Activated CD4-positive, alpha-beta T cell treated with anti-CD3 and anti-CD28 coated beads, Interleukin-2, amount 50 U/mL, for 1 hour (primary cell): ENCODE results near the gene CFAP97D1.

Source experiments
- DNase-seq: peaks from one replicate; pipeline ENCODE4 v3.0.0-alpha.2; 2020

The CFAP97D1 gene

DNA sequence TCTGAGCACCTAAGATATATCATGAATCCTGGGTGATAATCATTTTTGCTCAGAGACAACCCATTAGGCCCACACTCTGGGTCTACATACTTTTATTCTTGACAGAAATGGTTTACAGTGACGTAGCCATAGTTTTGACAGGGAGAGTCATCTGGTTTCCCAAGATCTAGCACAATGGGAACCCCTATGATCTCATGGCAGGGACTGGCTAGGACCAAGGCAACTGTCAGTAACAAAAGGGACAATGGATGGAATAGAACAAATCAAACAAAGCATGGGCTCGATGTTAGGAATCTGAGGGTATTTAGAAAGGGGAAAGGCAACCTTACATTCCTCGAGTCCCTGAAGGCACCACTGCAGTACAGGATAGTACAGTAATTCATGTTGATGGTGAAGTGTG is 20.5 kb downstream of the CFAP97D1 start:
- no peak for DNase-seq

DNA sequence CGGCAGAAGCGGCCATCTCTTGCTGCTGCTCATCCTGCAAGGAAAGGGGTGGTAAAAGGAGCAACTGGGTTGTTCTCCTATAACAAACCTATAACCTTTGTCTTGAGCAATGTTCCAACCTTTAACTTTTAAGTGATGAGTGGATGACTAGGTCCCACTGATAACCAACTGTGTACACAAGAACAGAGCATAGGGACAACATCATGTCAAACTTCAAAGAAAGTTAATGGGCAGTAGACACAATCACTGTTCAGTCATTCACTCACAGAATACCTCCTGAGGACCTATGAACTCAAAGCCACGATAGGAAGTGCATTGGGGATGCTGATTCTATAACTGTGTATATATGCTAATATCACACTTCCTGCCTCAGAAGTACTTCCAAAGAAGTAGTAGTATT is 21.6 kb downstream of the CFAP97D1 start:
- DNase-seq, result no peak

DNA sequence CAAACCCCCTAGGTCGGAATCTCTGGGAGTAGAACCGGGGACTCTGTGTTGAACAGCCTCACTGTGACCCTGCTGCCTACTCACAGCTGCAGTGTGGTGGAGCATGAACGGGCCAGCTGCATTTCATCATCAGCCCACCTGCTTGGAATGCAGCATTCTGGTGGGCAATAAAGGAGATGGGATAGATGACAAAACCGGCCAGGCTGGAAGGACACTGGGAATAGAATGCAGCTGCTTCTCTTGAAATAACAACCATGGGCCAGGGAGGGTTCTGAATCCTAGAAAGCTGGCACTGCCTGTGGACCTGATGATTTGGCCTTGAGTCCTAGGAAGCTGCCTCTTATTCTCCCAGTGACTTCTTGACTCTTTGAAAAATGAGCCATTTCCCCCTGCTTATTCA is 23.5 kb downstream of the CFAP97D1 start:
- DNase-seq, result no peak

DNA sequence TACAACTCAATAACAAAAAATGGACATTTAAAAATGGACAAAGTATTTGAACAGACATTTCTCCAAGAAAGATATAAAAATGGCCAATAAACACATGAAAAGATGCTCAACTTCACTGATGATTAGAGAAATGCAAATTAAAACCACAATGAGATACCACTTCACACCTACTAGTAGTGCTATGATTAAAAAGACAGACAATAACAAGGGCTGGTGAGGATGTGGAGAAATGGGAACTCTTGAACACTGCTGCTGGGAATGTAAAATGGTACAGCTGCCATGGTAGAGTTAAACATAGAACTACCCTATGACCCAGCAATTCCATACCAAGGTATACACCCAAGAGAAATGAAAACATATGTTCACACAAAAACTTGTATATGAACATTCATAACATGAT is 24.9 kb downstream of the CFAP97D1 start:
- no peak for DNase-seq

DNA sequence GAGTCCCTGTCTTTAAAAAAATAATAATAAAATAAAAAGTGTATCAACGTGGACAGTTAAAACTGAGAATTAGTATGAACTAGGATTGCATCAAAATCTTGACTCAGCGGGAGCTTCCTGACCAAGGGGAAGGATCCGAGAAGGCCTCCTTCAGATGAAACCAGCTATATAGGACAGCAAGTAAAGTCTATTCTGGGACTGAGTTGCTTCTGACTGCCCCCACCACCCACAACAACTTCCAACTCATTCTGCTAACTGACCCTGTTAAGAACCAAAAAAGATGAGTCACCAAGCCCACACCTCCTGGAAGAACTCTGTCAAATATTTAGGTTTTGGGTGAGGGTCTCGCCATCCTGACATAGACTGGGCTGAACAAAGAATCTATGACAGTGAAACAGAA is 27.8 kb downstream of the CFAP97D1 start:
- no peak for DNase-seq

DNA sequence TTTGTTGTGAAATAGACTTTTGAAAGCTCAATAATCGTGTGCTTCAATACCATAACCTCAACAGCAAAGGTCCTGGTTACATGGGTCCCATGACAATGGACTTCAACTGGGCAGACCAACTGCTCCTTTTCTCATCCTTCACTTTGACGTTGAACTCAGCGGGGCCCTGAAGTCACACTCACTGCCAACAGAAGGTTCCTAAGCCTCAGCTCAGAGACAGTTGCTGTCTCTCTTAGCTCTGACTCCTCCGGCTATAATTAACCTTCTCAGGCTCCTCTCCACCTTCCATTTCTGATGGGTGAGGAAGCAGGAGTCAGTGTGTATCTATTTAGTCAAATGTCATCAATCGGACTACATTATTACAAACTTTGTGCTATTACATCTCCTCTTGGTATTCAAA is 28.9 kb downstream of the CFAP97D1 start:
- DNase-seq, result no peak

DNA sequence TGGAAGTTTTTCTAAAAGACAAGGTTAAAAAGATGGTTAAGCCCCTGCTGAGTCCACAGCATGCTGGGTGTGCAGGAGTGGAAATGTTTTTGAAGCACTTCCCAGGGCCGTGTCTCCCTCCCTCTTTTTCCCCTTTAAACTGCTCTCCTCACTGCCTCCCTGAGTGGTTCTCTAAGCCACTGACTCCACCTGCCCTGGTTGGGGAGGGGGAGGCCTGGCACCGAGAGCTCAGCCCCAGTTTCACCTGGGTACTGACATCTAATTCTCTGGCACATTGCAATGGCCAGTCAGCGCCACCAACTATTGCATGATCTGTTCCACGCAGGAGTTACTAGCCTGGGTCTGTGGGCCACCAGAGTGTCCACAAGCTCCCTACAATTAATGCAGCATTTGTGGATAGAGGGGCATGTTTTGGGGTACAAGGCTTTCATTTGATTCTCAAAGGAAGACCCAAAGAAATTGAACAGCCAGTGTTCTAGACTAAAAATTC is 30.0 kb downstream of the CFAP97D1 start:
- no peak for DNase-seq

DNA sequence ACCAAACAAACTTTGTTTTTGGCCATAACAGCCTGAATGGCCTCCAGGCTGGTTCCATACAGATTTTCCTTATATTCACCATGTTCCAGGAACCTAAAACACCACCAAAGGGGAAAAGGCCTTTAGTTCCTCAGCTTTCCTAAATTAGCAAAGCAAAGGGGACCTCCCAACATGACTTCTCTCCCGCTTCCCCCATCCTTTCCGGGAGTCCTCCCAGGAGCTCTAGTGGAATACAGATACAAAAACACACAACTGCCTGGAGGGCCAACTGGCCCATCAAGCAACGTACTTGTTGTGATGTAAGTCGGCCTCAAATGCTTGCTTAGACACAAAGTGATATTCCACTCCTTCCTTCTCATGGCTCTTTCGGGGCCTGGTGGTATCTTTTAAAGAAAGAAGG is 30.6 kb downstream of the CFAP97D1 start:
- no peak for DNase-seq

DNA sequence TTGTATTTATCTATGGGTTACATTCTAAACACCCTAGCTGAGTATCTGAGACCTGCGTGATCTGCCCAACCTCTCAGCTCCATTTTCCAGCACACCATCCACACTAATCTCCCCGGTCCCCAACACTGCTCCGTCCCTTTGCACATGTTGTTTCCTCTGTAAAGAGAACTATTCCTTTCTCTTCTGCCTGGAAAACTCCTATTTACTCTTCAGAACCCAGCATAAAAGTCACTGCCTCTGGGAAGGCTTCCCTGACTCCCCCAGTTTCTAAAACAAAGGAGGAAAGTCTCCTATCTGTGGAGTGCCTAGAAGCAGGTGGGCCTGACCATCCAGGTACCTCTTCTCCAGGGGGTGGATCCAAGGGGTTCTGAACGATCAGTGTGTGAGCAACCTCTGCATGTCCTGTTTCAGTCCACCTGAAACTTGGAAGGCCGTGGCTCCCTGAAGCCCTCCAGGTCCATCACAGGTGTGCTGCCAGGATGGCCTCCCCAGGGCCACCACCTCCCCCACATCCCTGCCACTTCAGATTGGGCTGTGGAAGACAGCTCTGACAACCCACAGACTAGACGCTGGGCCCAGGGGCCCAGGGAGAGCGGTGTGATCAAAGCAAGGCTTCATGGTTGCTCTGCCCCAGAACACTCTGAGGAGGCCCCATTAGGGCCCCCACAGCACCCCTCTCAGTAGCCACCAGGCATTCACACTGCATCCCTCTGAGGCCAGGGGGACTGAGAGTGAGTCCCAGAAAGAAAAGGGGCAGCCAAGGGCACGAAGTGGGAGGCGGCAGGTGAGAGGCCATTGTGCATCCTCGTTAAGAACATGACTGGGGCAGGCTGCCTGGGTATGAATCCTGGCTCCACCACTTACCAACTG is 32.4 kb downstream of the CFAP97D1 start:
- DNase-seq, result no peak

DNA sequence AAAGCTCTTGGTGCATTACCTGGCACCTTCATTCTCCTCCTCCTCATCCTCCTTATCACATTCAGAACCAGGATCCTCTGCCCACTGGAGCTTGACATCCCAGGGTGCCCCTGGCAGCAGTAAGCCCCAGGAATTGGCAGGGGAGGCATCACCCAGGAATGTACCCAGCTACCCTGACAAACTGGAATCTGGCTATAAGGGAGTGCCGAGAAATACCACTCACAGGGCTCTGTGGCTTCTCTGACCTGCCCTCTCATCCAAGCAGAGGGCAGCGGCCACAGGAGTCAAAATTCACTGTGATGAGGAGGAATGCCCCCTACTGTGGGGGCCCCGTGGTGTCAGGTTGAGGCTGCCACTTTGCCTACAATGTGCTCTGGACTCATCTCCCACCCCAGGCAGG is 33.2 kb downstream of the CFAP97D1 start:
- DNase-seq, result no peak

DNA sequence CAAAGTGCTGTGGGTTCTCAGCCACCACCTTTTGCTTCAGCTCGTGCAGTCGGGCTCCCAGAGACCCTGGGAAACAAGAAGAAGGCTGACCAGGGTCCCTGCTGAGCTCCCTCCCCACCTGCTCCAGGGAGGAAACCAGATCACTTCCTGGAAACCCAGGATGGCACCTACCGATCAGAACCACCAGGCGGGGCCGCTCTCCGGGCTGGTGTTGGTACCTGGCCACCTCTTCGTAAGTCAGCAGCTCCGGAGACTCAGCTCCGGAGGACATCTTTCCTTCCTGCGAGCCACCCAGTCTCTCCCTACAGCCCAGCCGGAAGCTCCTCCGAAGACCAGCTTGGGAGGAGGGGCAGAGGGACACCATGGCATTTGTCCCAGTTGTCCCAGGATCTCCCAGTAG is 33.8 kb downstream of the CFAP97D1 start:
- DNase-seq, result no peak

DNA sequence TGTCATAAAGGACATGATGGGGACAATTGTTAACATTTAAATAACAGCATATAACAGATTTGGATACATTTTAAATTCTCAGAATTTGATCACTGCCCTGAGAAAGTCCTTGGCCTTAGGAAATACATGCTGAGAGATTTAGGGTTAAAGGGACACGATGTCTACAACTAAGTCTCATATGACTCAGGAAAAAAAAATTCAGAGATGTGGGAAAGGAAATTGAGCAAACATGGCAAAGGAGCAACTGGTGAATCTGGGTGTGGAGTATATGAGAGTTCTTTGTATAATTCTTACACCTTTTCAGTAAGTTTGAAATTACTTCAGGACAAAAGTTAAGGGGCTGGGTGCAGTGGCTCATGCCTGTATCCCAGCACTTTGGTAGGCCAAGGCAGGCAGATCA is 34.5 kb downstream of the CFAP97D1 start:
- DNase-seq, result no peak

DNA sequence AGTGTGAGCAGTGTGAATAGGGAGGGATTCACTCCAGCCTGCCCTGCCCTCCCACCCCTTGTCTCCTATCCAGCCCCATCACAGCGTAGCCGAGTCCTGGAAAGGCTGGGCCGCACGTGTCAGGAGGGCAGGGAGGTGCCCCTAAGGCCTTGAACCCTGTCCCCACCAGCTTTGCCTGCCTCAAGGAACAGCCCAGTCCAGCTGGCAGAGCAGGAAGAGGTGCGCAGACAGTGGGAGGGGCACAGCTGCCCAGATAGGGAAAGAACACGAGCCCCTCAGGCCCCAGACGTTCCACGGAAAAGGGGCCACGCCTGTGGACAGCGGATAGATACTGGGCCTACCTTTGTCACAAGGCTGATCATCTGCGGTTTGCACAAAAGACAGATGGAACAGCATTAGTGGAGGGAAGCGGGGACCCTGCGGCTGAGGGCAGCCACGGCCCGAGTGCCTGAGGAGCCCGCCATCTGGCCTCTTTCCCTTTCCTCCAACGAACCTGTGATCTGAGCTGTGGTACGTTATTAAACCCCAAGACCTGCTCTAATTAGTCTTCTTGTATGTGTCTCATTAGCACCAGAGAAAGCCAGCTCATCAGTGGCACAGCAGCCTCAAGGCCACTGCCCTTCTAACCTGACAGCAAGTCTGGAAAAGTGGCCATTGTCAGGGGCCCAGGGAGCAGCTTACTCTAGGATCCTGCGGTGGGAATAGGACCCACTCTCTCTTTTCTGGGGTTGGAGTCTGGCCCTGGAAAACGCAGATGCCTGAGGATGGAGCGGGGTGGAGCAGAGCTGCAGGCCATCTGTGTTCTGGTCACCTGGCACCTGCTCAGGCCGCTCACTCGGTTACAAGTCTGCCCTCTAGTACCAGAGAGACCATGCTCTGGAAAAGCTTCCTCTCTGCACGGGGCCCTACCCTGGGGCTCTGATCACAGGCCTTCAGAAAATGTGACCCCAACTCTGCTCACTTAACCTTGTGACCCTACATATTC is 36.4 kb downstream of the CFAP97D1 start:
- DNase-seq, result no peak

DNA sequence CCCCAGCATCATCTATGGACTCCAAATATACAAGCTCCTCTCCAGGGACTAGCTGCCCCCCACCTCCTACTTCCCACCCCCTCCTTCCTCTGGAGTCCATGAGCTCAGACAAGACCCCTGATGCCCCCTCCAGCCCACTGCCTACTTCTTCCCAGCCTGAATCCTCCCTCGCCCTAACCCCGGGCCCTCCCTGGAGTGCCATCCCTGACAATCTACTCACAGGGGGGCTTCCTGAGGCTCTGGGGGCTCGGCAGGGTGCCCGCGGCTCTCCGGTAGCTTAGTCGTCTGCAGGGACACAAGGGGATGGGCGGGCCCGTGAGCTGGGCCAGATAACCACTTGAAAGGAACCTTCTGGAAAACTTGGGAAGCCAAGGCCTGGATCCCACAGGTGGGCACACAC is 37.6 kb downstream of the CFAP97D1 start:
- no peak for DNase-seq

DNA sequence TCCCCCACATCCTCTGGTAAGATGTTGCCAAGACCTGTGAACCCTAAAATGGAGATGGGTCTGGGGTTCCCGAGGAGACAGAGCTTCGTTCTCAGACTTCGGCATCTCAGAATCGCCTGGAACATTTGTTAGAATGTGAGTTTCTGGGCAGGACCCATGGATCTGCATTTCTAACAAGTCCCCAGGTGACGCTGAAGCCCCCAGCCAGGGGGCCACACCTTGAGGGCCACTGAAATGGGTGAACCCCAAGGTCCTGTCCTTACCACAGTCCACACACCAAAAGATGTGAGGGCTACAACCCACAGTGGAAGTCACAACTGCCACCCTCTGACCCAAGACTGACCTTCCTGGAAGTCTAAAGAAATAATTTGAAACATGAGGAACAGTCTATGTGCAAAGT is 38.7 kb downstream of the CFAP97D1 start:
- no peak for DNase-seq

DNA sequence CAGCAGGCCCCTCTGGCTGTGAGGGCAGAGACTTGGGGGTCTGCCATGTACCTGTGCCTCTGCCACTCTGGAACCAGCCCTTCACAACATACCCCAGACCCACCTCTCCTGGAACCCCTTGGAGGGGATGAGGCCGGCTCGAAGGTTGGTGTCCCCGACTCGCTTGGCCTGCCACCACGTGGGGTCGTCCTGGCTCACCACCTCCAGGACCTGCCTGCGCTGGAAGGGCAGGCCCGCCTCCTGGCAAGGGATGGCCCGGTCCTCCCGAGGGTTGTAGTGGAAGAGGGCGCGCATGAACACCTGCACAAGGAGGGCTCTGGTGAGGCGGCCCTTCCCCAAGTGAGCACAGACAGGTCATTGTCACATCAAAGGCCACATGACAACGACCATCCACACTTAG is 40.5 kb downstream of the CFAP97D1 start:
- no peak for DNase-seq

DNA sequence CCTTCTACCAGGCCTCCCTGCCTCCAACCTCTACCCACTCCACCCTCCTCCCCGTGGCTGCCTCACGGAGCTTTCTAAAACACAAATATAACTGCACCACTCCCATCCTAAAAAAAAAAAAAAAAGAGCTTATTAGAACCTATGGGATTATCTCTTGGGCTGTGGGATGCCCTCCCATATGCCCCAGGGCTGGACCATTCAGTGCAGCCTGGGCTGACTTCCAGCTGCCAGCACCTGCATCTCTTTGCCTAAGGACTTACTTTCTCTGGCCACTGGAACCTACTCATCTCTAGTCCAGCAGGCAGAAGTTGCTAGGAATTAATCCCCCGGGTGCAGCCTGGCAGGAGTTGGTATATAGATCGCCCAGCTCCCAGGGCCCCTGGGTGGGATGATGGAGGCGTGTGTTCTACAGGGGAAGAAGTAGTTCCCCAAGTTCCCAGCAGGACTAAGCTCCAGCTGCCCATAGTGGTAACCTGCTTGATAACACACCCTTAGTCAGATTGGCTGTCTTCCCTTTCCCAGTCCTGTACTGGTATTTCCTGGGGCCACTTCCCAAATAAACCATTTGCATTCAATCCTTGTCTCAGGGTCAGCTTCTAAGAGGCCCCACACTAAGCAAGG is 42.4 kb downstream of the CFAP97D1 start:
- DNase-seq, result no peak

DNA sequence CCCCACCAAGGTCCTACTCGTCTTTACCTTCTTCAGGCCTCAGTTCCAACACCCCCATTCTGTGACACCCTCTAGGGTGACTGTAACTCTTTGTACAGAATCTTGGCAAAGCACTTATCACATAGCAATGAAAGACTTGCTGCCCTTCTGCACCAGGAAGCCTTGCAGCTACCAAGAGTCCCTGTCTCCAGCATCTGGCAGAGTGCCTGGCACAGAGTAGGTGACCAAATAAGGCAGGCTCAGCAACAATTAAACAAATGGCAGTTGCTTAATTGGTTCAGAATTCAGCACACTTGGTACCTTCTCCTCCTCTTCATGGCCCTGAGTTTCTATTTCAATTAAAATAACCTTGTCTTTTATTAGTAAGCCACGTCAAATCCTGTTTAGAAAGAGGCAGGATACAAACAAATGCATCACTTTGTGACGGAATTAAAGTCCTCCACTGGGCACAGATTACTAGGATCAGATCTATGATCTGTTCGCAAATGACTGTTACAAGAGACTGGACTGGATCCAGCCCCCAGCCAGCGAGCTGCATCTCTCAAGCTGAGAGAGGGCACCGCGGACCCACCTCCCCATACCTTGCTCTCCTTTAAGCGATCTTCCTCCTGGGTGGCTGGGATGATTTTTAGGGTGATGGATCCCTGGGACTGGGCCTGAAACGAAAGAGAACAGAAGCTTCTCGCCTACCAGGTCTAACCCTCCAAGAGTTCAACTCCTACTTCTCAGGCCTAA is 43.3 kb downstream of the CFAP97D1 start:
- DNase-seq, result no peak

DNA sequence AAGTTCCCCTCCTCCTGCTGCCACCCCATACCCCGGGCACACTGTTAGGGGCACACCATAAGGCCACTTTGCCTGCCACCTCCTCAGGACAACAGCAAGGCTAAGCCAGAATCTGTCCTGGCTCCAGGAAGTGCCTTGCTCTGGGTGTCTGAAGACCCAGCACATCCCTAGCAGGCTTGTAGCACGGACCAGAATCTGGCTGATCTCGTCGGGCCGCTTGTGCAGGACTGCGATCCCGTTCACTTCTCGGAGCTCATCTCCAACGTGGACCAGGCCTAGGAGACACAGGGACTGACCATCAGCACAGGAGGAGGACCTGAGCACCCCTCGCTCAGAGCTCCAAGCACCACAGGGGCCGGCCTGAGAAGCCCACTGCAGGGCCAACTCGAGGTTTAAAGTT is 45.3 kb downstream of the CFAP97D1 start:
- no peak for DNase-seq

DNA sequence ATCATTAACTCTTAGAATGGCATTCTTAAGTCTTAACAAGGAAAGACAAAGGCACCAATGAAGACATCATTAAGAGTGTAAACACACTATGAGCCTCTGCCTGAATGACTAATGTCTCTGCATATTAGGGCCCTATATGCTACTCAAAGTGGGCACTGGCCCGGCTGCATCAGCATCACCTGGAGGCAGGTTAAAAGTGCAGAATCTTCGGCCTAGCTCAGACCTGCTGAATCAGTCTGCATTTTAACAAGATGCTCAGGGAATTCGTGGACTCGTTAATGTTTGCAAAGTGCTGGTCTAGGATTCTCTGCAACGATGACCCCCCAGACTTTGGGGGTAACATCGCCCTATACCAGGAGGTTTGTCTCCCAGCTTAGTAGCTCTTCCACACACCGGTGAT is 46.0 kb downstream of the CFAP97D1 start:
- DNase-seq, result no peak

DNA sequence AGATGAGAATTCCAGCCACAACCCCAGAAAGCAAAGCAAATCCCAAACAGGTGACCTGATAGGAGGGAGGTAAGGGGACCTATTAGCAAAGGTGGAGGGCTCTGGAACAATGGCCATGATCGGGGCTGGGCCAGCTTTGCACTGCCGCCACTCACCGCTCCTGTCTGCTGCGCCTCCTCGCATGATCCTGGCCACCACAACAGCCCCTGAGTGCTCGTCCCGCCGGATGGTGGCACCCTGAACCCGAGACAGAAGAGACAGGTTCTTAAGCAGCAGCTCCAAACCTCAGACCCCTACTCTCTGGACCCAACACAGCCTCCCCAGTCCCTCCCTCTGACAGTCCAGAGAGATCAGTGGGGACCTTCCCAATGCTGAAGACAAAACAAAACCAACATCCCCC is 47.4 kb downstream of the CFAP97D1 start:
- no peak for DNase-seq

DNA sequence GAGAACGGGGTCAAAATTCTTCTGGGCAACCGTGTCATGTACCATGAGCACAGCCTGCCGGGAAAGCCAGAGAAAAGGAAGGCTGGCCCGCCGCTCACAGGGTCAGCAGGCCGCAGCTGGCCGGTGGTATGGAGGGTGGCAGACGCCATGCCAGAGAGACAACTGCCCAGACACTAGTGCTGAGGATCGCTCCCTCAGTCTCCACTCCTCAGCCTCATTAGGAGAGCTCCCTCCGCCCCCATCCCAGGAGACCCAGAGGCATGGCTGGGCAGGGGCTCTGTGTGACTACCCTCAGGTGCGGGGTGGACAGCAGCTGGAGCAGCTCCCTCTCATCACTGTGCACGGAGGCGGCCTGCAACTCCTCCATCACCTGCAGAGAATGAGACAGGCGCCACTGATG is 49.5 kb downstream of the CFAP97D1 start:
- DNase-seq, result no peak
